NCI-H146 treated with DMSO at 0.1 percent for 48 hours (cell line): ENCODE measurements around the gene ACOT7.

Experiments
- DNase-seq: peaks from one replicate; lab custom pipeline; 2025; ENCODE audit not compliant: unreplicated experiment; lab: John Stamatoyannopoulos, UW

The ACOT7 gene

DNA sequence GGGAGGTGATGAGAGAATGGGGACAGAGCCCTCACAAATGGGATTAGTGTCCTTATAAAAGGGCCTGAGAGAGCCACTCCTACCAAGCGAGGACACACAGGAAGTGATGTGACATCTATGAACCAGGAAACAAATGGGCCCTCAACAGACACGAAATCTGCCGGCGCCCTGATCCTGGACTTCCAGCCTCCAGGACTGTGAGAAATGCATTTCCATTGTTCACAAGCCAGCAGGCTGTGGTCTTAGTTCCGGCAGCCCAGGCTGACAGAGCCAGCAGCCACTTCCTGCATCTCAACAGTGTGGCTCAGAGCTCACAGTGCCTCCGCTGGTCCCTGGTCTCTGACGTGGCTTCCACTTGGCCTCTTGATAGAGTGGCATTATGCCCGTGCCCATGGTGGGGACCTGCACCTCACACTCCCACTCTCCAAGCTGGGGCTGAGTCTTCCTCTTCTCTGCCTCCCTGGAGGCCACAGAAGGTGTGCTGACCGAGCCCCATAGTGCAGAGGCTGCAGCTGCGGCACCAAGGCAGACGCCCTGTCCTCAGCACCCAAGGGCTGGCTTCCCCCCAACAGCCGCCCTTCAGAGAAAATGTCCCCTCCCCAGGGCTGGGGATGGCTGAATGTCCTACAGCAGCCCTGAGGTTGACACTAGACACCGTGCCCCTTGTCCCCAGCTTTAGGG is 44.9 kb downstream of the ACOT7 start:
- DNase-seq: no peak

GRCh38 chr1:6347641-6348487 is 45.7 kb downstream of the ACOT7 start:
- DNase-seq: no peak

GRCh38 chr1:6345460-6345859 is 48.1 kb downstream of the ACOT7 start:
- no peak for DNase-seq

DNA sequence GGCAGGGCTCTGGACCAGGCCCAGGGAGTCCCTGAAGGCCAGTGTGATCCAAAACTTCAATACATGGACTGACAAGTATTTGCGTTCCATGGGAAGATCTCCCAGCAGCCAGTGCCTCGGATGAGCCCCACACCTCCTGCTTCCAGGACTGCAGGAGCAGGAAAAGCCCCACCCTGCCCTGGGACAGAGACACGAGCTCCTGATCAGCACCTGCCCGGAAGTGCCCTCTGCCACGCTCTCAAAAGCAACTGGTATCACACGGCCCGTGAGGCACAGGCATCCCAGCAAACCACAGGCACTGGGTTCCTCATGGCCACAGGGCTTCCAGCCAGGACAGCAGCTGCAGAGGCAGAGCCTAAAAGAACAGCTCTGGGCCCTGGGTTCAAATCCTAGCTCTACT is 48.6 kb downstream of the ACOT7 start:
- no peak for DNase-seq

DNA sequence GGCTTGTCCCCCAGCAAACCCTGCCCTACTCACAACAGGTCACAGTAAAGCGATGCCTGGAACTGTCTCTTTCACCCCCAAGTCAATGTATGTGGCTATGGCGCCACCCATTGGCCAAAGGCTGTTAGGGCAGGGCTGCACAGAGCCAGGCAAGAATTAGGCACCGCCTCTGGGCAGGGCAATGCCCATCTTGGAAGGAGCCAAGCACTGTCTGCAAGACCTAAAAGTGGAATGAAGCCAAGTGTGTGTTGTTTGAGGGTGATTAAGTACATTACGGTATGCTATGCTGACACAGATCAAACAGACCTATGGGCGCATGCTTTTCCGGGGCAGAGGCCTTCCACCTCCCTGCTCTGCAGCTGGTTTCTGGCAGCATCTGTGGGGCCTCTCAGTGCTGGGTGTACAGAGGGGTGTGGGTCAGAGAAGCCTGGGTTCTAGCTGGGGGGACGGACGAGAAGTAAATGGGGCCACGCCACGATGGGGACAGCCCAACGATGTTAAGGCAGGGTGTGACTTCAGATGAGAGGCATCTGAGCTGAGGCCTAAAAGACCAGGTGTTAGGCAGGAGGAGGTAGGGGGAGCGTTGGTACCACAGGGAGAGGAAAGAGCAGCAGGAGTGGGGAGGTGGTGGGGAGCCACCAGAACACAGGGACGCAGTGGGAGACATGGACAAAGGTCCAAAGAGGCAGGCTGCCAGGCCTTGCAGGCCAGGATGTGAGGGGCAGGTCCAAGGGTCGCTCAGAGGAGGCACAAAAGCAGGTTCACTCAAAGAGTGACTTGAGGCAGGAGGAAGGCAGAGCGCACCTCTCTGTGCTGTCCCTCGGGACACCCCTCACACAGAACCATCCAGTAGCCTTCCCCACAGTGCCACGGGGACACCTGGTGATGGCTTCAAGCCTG is 49.8 kb downstream of the ACOT7 start:
- no peak for DNase-seq

- DNase-seq: no peak
These were observed 51.5 kb downstream of the ACOT7 start for GRCh38 chr1:6342056-6342455.

DNA sequence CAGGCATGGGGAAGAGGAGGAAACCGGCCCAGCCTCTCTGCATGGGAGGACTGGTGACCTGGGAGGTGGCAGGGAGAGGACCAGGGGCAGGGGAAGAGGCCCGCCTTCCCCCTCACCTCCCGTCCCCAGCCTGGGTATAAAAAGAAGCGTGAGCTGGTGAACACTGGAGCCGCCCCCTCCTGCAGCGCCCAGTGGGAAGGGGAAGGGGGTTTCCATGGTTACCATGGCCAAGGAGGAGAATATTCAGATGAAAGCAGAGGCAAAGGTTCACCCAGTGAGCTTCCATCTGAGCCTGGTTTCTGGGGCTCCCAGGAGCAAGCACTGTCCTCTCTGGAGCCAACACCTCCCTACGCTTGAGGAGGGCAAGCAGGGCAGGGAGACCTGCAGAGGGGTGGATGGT is 54.9 kb downstream of the ACOT7 start:
- no peak for DNase-seq

GRCh38 chr1:6336776-6337622 is 56.6 kb downstream of the ACOT7 start:
- no peak for DNase-seq

- DNase-seq: no peak
These were observed 59.1 kb downstream of the ACOT7 start for GRCh38 chr1:6334261-6334993.

GRCh38 chr1:6332821-6333220 is 60.7 kb downstream of the ACOT7 start:
- DNase-seq: no peak

DNA sequence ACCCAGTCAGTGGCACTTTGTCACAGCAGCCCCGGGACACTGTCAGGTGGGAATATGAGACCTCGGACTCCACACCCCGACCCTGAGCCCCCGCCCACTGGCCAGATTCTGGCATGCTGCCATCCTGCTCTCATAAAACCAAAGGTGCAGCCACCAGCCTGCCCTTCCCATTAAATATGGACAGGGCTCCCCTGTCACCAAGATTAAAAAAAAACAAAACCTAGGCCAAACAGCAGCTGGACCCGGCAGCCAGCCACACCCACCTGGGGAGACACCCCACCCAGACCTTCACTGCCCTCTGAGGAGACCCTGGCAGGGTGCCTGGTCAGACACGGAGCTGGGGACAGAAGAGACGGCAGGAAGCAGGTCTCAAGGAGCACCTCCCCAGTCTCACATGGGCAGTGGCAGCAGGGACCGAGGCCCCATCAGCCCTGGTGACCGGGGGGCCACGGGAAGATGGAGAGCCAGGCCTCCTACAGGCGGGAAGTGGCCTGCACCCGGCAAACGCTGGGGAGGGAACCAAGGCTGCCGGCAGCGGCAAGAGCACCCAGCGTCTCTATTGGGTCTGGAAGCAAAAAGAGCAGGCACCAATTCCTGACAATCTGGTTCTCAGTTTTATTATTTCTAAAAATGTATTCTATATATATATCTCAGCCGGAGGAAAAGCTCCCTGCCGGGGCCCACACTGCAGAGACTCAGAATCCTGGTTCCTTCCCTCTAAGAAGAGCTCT is 61.9 kb downstream of the ACOT7 start:
- DNase-seq: no peak

- no peak for DNase-seq
These were observed 63.1 kb downstream of the ACOT7 start for GRCh38 chr1:6330410-6330911.

GRCh38 chr1:6329851-6330250 is 63.7 kb downstream of the ACOT7 start:
- DNase-seq: no peak

DNA sequence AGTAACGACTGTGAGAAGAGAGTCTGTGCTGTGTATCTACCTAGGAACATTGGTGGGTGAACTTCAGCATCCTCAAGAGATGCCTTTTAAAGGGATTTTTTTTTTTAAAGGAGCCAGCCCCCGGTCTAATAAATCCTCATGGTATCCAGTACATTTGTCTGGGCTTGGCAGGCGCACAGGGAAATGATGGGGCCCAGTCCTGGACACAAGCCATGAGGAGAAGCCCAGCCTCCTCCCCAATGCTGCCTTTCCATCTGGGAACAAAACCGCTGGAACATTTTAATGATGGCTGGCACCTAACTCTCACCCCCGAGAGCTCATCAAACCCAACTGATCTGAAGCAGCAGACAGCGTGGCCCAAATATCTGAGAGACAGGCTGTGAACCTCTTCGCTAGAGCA is 64.2 kb downstream of the ACOT7 start:
- DNase-seq: no peak

GRCh38 chr1:6328696-6329095 is 64.9 kb downstream of the ACOT7 start:
- no peak for DNase-seq

GRCh38 chr1:6328091-6328490 is 65.5 kb downstream of the ACOT7 start:
- DNase-seq: no peak

DNA sequence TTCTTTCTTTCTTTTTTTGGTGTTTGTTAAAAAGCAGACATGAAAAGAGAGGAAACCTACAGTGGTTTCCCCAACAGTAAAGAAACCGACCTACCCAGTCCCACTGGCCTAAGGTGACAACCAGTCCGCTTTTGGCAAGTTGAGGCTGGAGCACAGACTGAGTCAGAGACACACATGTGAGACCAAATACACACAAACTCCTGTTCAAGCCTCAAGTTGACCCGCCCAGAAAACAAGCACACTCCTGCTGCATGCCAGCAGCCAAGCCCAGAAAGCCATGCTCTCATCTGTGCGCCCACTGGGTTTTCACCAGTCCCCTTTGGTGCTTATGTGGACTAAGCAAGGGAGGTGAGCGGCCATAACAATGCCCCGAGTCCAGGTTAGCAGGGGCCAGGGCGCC is 68.1 kb downstream of the ACOT7 start:
- DNase-seq: no peak

GRCh38 chr1:6322161-6322560 is 71.4 kb downstream of the ACOT7 start:
- DNase-seq: no peak

GRCh38 chr1:6321205-6321604 is 72.4 kb downstream of the ACOT7 start:
- no peak for DNase-seq
